Endothelial cell of umbilical vein (primary cell): ENCODE results near the gene GAS2L2. TPM values are rescaled to one million over a fixed set of nuclear protein-coding genes. Genes with fewer than 3 reads are reported as not detected.

Experiments used
- BruUV-seq: library from RNA; stranded (reverse); fragments of 400-500 nt; replicated peaks from 2 replicates; lab custom pipeline; 2021; lab: Mats Ljungman, UMichigan
- CTCF ChIA-PET: fragments of 300-600, 350-600 bp; sonication (Branson Sonifier 250); formaldehyde crosslinking; loops from one replicate; lab custom pipeline; 2021; ENCODE audit warnings: antibody characterized with exemption, inconsistent platforms; lab: Charles Lee
- POLR2A ChIA-PET: fragments of 300-600, 350-600 bp; sonication (Branson Sonifier 250); formaldehyde crosslinking; loops from one replicate; lab custom pipeline; 2021; ENCODE audit warnings: antibody characterized with exemption, inconsistent platforms; lab: Charles Lee
- DNase-seq: peaks from one replicate; pipeline ENCODE4 v3.0.0-alpha.2; 2011; ENCODE audit warnings: low read depth, low spot score
- FAIRE-seq: peaks from 2 replicates; lab custom pipeline; 2011; peaks lifted over from hg19 to GRCh38; lab: Jason Lieb, UNC
- H2AFZ ChIP-seq: 2 replicates; pipeline ENCODE4 v1.6.0; 2012; ENCODE audit warnings: low read depth, low read length, control low read depth, inconsistent platforms
- H3K27ac ChIP-seq: 2 replicates; pipeline ENCODE4 v1.5.1; 2011; ENCODE audit warnings: low read depth, mild to moderate bottlenecking, control low read depth, low read length, moderate library complexity; ENCODE audit not compliant: insufficient read depth
- H3K27me3 ChIP-seq, 2 experiments: 2 replicates each; pipeline versions ENCODE4 v1.6.0 to v1.6.1; 2011; ENCODE audit warnings: low read length in 2 of 2, mixed read lengths in 1 of 2; ENCODE audit not compliant: control insufficient read depth in 2 of 2, insufficient read depth in 2 of 2
- H3K36me3 ChIP-seq, 2 experiments: 2 replicates in 1 of 2; 3 replicates in 1 of 2; pipeline ENCODE4 v1.5.1; 2011; ENCODE audit warnings: low read length in 2 of 2, mild to moderate bottlenecking in 1 of 2, moderate library complexity in 1 of 2; ENCODE audit not compliant: control insufficient read depth in 2 of 2, insufficient read depth in 2 of 2; ENCODE audit errors: extremely low read depth in 1 of 2
- H3K4me1 ChIP-seq: 3 replicates; pipeline ENCODE4 v1.5.1; 2011; ENCODE audit warnings: mild to moderate bottlenecking, low read length; ENCODE audit not compliant: control insufficient read depth, insufficient read depth; ENCODE audit errors: extremely low read depth
- H3K4me2 ChIP-seq: 2 replicates; pipeline ENCODE4 v1.6.1; 2011; ENCODE audit warnings: low read length, control low read depth, mixed read lengths; ENCODE audit not compliant: insufficient read depth
- H3K4me3 ChIP-seq, 3 experiments: fragments of 200-600 bp in 1 of 3; sonication (generic), shearing (Covaris generic) in 1 of 3; replicated peaks in 1 of 3; 2 replicates each; pipeline ENCODE4 v1.5.1; 2011 to 2016; ENCODE audit warnings: control low read depth in 3 of 3, low read length in 3 of 3, mild to moderate bottlenecking in 2 of 3, inconsistent platforms in 1 of 3, low read depth in 1 of 3, moderate library complexity in 1 of 3; ENCODE audit not compliant: insufficient read depth in 1 of 3
- H3K79me2 ChIP-seq: 2 replicates; pipeline ENCODE4 v1.6.0; 2012; ENCODE audit warnings: low read length, inconsistent platforms; ENCODE audit not compliant: control insufficient read depth, insufficient read depth
- H3K9ac ChIP-seq: replicated peaks from 2 replicates; pipeline ENCODE3; 2011; ENCODE audit warnings: low read length, control low read depth; ENCODE audit not compliant: insufficient read depth; ENCODE audit errors: extremely low read depth
- H3K9me1 ChIP-seq: replicated peaks from 3 replicates; pipeline ENCODE4 v1.6.0; 2011; ENCODE audit warnings: mild to moderate bottlenecking, low read length; ENCODE audit not compliant: control insufficient read depth, insufficient read depth; ENCODE audit errors: extremely low read depth
- H3K9me3 ChIP-seq: replicated peaks from 2 replicates; pipeline ENCODE4 v1.5.1; 2012; ENCODE audit warnings: low read length, inconsistent platforms; ENCODE audit not compliant: control insufficient read depth, insufficient read depth
- H4K20me1 ChIP-seq: replicated peaks from 2 replicates; pipeline ENCODE3; 2011; ENCODE audit warnings: mild to moderate bottlenecking, low read length; ENCODE audit not compliant: control insufficient read depth, insufficient read depth; ENCODE audit errors: extremely low read depth
- CTCF ChIP-seq, 2 donors: IDR thresholded peaks; 1 replicate in 1 of 2; 2 replicates in 1 of 2; pipeline ENCODE4 v1.5.1; 2011; ENCODE audit warnings: low read length in 2 of 2, mild to moderate bottlenecking in 2 of 2, moderate library complexity in 2 of 2, control low read depth in 1 of 2, inconsistent platforms in 1 of 2, low read depth in 1 of 2; ENCODE audit not compliant: insufficient read depth in 1 of 2; ENCODE audit errors: extremely low read depth in 1 of 2
- EZH2 ChIP-seq: IDR thresholded peaks from 2 replicates; pipeline ENCODE4 v1.6.1; 2012; ENCODE audit warnings: borderline replicate concordance, low read depth, mild to moderate bottlenecking, moderate library complexity, low read length, inconsistent platforms; ENCODE audit not compliant: severe bottlenecking
- FOS ChIP-seq: IDR thresholded peaks from 2 replicates; pipeline ENCODE4 v1.6.1; 2011; ENCODE audit warnings: mild to moderate bottlenecking, low read length, moderate library complexity, borderline replicate concordance; ENCODE audit not compliant: insufficient read depth
- GATA2 ChIP-seq: IDR thresholded peaks from 2 replicates; pipeline ENCODE4 v1.7.0; 2011; ENCODE audit warnings: low read depth, mild to moderate bottlenecking, moderate library complexity, mixed read lengths, low read length; ENCODE audit not compliant: insufficient read length, insufficient read depth
- JUN ChIP-seq: IDR thresholded peaks from 2 replicates; pipeline ENCODE4 v1.6.1; 2011; ENCODE audit warnings: borderline replicate concordance, low read depth; ENCODE audit not compliant: insufficient read length, insufficient read depth
- MAX ChIP-seq: IDR thresholded peaks from 2 replicates; pipeline ENCODE4 v1.6.1; 2011; ENCODE audit not compliant: insufficient read depth, insufficient read length
- MYC ChIP-seq: IDR thresholded peaks from one replicate; pipeline ENCODE4 v1.6.1; 2011; ENCODE audit warnings: mild to moderate bottlenecking, low read depth, low read length
- POLR2A ChIP-seq: IDR thresholded peaks from 2 replicates; pipeline ENCODE4 v1.6.1; 2012; ENCODE audit warnings: low read depth, mild to moderate bottlenecking, control low read depth, low read length
- POLR2AphosphoS5 ChIP-seq: IDR thresholded peaks from 2 replicates; pipeline ENCODE4 v1.6.1; 2012; ENCODE audit warnings: low read depth, mild to moderate bottlenecking, control low read depth, low read length, moderate library complexity; ENCODE audit not compliant: insufficient read depth
- dilution Hi-C: fragments of 300-500 bp; cut with MboI; formaldehyde crosslinking; loops from one replicate; pipeline ENCODE4 v1.15.0; 2019; ENCODE audit warnings: low sequenced_read_pairs; ENCODE audit not compliant: extremely low pct_ligation_motif_present
- intact Hi-C: fragments of 100-400 bp; cut with micrococcal nuclease; formaldehyde crosslinking; loops from one replicate; pipeline ENCODE4 v1.10.0; 2022
- polyA plus RNA-seq, 4 experiments: library from polyadenylated mRNA; depleted of rRNA in 3 of 4; stranded (reverse) in 3 of 4; unstranded in 1 of 4; fragments of >200 nt; gene quantifications; 2 replicates each; pipeline versions ENCODE4 v1.2.1 to v1.2.3, GENCODE V29; 2011 to 2012; ENCODE audit warnings: missing spikeins in 1 of 4
- total RNA-seq: library from RNA; stranded (reverse); gene quantifications from 2 replicates; pipeline ENCODE4 v1.2.3, GENCODE V29; 2021

The GAS2L2 gene
- total and polyA plus RNA-seq, 2 donors (not counting 3 experiments of a cell fraction or from before 2014, with no cell fraction given), result not detected

- H3K4me3 ChIP-seq, result no peak overlapping the region
- no peaks in the 10 kb centered on the region for H3K9me3 ChIP-seq
- no peaks in the 10 kb centered on the region for H3K79me2 ChIP-seq
- FAIRE-seq (no peak), DNase-seq (no peak)
- H3K4me1 ChIP-seq, result no peaks in the 10 kb centered on the region
- H2AFZ ChIP-seq, result no peak overlapping the region
- no peak overlapping the region for H3K9ac ChIP-seq
- H3K27me3 ChIP-seq, result peaks cover 22% of the 10 kb centered on the region in 2 experiments
- BruUV-seq, result no TSS peak
- intact Hi-C loops (no loop called here), dilution Hi-C loops (no loop called here)
- H3K9me1 ChIP-seq, result no peaks in the 10 kb centered on the region
- TF ChIP-seq CTCF (IDR thresholded peaks at IDR 0.05; ENCODE audit: extremely low read depth in 1 of 2, insufficient read depth in 1 of 2, low read depth in 1 of 2, low read length in 2 of 2), result no peak
- no peak for TF ChIP-seq EZH2
- no peak for TF ChIP-seq POLR2A
- TF ChIP-seq FOS, result no peak
- TF ChIP-seq MYC, result no peak
- TF ChIP-seq GATA2, result no peak
- no peak for TF ChIP-seq JUN
- no peak for TF ChIP-seq MAX
- no peak for TF ChIP-seq POLR2AphosphoS5
- H3K36me3 ChIP-seq, result no peaks in the 10 kb centered on the region
- no peaks in the 10 kb centered on the region for H4K20me1 ChIP-seq
- CTCF ChIA-PET, result interaction anchor here (0.6 to 2.8 kb wide), 3 partner anchors 14 to 165 kb away, joined by 3 to 15 read pairs (median 3); no protein-coding TSS in a partner anchor
- no peak overlapping the region for H3K4me2 ChIP-seq
- H3K27ac ChIP-seq, result no peak overlapping the region
- POLR2A ChIA-PET, result no interaction called here
Observed at GRCh38 chr17:35784895-35785294, 31.9 kb upstream of the GAS2L2 start.
